HepG2 (cell line): ENCODE data around the gene SERTAD1. TPM values are rescaled to one million over a fixed set of nuclear protein-coding genes. Genes with fewer than 3 reads are reported as not detected.
A peak's percentile ranks its signal among the peaks of the same experiment; 100 is the strongest.

Experiments
- DR1 ChIP-seq: sonication (generic); formaldehyde crosslinking; IDR thresholded peaks from 2 replicates; pipeline ENCODE4 v1.8.0; 2021; ENCODE audit warnings: mild to moderate bottlenecking, missing genetic modification reagents, inconsistent platforms
- GATAD2A ChIP-seq: IDR thresholded peaks from 2 replicates; pipeline ENCODE4 v1.6.1; 2016
- HDAC2 ChIP-seq: sonication (generic); formaldehyde crosslinking; IDR thresholded peaks from 2 replicates; pipeline ENCODE4 v1.4.0; 2020; ENCODE audit warnings: missing genetic modification reagents
- PAWR ChIP-seq: sonication (generic); formaldehyde crosslinking; IDR thresholded peaks from 2 replicates; pipeline ENCODE4 v1.4.0; 2020; ENCODE audit warnings: missing genetic modification reagents, mild to moderate bottlenecking, borderline replicate concordance
- PHF21A ChIP-seq: sonication (generic); formaldehyde crosslinking; IDR thresholded peaks from 2 replicates; pipeline ENCODE4 v1.5.0; 2020; ENCODE audit warnings: mild to moderate bottlenecking, missing genetic modification reagents
- SYNCRIP ChIP-seq: fragments of 200-400 bp; formaldehyde crosslinking; IDR thresholded peaks from 2 replicates; pipeline ENCODE4 v1.6.1; 2018; ENCODE audit warnings: mild to moderate bottlenecking, low read depth, low read length; ENCODE audit not compliant: insufficient read depth
- TCF12 ChIP-seq, 2 experiments: fragments of 450-650 bp in 1 of 2; sonication (generic) in 1 of 2; formaldehyde crosslinking in 1 of 2; IDR thresholded peaks; 2 replicates each; pipeline versions ENCODE4 v1.6.1 to v1.8.0; 2017 to 2022; ENCODE audit warnings: antibody characterized with exemption in 1 of 2, mild to moderate bottlenecking in 1 of 2, missing genetic modification reagents in 1 of 2, moderate library complexity in 1 of 2
- TCF7L2 ChIP-seq: IDR thresholded peaks from 2 replicates; pipeline ENCODE4 v1.6.1; 2011; ENCODE audit warnings: mild to moderate bottlenecking, low read depth, low read length, moderate library complexity
- ZNF124 ChIP-seq: sonication (generic); formaldehyde crosslinking; IDR thresholded peaks from 2 replicates; pipeline ENCODE4 v1.4.0; 2020; ENCODE audit warnings: missing genetic modification reagents
- ZNF674 ChIP-seq: sonication (generic); formaldehyde crosslinking; IDR thresholded peaks from 2 replicates; pipeline ENCODE4 v1.5.0; 2020; ENCODE audit warnings: low read depth, mild to moderate bottlenecking, missing genetic modification reagents
- ZNF746 ChIP-seq: sonication (generic); formaldehyde crosslinking; IDR thresholded peaks from 2 replicates; pipeline ENCODE4 v1.8.0; 2022; ENCODE audit warnings: mild to moderate bottlenecking, missing genetic modification reagents
- ZNF878 ChIP-seq: sonication (generic); formaldehyde crosslinking; IDR thresholded peaks from 2 replicates; pipeline ENCODE4 v1.8.1; 2023; ENCODE audit warnings: mild to moderate bottlenecking, missing genetic modification reagents, moderate library complexity
- polyA plus RNA-seq, 8 experiments: library from polyadenylated mRNA; depleted of rRNA in 3 of 8; stranded (reverse) in 7 of 8; unstranded in 1 of 8; fragments of >200 nt; fragmentation: Illumina TruSeq in 4 of 8; extraction: Trizol in 4 of 8; gene quantifications; 2 replicates each; pipeline versions ENCODE4 v1.2.1 to v1.2.3, GENCODE V29; 2011 to 2016; ENCODE audit warnings: low read depth in 4 of 8, missing spikeins in 1 of 8, mixed read lengths in 1 of 8; ENCODE audit not compliant: insufficient read depth in 1 of 8
- total RNA-seq, 5 experiments: library from RNA; depleted of rRNA; stranded (reverse); fragments of >200 nt; fragmentation: Illumina TruSeq; extraction: Trizol; gene quantifications; 2 replicates each; pipeline ENCODE4 v1.2.3, GENCODE V29; 2016; ENCODE audit warnings: low read depth in 1 of 5
- TF ChIP-seq, protein P1 (sequence below): sonication (generic); formaldehyde crosslinking; IDR thresholded peaks from 2 replicates; pipeline ENCODE4; 2020; ENCODE audit warnings: missing genetic modification reagents, mild to moderate bottlenecking, borderline replicate concordance
- TF ChIP-seq, protein P2 (sequence below): sonication (generic); formaldehyde crosslinking; IDR thresholded peaks from 2 replicates; pipeline ENCODE4 v1.5.0; 2020; ENCODE audit warnings: mild to moderate bottlenecking, missing genetic modification reagents, moderate library complexity
- TF ChIP-seq, protein P3 (sequence below), 2 experiments: sonication (generic) in 1 of 2; formaldehyde crosslinking in 1 of 2; IDR thresholded peaks; 2 replicates each; pipeline versions ENCODE4 v1.4.0 to v1.6.1; 2018 to 2020; ENCODE audit warnings: missing genetic modification reagents in 2 of 2, borderline replicate concordance in 1 of 2, low read depth in 1 of 2, mild to moderate bottlenecking in 1 of 2, missing biosample characterization in 1 of 2
- TF ChIP-seq, protein P4 (sequence below): sonication (generic); formaldehyde crosslinking; IDR thresholded peaks from 2 replicates; pipeline ENCODE4 v1.4.0; 2020; ENCODE audit warnings: mild to moderate bottlenecking, missing genetic modification reagents, borderline replicate concordance
- TF ChIP-seq, protein P5 (sequence below): sonication (generic); formaldehyde crosslinking; IDR thresholded peaks from 2 replicates; pipeline ENCODE4 v1.8.0; 2022; ENCODE audit warnings: mild to moderate bottlenecking, missing genetic modification reagents, borderline replicate concordance

SERTAD1 gene
- total and polyA plus RNA-seq, 2 of the 13 experiments (the other 11 are each of a cell fraction or from before 2014, with no cell fraction given) = 4.3 to 4.5 TPM

DNA sequence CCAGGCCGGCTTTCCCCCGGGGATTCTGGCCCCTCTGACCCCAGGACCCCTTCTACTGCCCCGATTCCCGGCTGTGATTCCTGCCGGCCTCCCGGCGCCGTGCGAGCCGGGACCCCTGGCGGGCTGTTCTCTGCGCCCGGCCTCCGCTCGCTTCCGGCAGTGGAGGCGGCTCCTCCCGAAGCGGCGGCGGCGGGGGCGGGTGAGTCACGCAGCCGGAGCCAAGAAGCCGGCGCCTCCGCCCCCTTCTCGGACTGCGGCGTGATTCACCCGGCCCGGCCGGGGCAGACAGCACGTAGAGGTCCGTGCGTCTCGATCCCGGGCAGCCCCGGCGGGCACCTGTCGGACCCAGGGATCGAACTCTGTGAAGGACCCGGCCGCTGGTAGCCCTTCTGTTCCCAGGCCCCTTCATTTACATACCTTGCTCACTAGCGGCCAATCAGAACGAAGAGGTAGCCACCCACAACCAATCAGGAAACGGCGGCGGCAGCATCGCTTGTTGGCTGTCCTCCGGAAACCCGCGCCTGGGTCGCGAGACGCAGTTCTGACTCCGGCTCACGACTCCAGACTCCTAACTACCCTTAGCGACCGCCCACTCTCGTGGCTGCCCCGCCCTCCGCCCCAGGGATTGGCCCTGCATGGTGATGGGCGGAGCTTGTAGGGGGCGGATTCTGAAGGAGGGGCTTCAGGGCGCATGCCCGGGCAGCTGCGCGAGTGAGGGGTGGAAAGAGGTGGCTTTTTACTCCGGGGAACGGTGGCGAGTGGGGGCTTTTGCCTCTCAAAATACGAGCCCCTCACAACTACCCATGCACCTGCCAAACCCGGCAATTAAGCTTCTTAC, at the start of gene SERTAD1 (continued):
- TF ChIP-seq, protein P1, sequence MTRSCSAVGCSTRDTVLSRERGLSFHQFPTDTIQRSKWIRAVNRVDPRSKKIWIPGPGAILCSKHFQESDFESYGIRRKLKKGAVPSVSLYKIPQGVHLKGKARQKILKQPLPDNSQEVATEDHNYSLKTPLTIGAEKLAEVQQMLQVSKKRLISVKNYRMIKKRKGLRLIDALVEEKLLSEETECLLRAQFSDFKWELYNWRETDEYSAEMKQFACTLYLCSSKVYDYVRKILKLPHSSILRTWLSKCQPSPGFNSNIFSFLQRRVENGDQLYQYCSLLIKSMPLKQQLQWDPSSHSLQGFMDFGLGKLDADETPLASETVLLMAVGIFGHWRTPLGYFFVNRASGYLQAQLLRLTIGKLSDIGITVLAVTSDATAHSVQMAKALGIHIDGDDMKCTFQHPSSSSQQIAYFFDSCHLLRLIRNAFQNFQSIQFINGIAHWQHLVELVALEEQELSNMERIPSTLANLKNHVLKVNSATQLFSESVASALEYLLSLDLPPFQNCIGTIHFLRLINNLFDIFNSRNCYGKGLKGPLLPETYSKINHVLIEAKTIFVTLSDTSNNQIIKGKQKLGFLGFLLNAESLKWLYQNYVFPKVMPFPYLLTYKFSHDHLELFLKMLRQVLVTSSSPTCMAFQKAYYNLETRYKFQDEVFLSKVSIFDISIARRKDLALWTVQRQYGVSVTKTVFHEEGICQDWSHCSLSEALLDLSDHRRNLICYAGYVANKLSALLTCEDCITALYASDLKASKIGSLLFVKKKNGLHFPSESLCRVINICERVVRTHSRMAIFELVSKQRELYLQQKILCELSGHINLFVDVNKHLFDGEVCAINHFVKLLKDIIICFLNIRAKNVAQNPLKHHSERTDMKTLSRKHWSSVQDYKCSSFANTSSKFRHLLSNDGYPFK (CRISPR knock-in tag) = peak; percentile 31; the same call in 1 of the 2 replicates
- TF ChIP-seq, protein P2, sequence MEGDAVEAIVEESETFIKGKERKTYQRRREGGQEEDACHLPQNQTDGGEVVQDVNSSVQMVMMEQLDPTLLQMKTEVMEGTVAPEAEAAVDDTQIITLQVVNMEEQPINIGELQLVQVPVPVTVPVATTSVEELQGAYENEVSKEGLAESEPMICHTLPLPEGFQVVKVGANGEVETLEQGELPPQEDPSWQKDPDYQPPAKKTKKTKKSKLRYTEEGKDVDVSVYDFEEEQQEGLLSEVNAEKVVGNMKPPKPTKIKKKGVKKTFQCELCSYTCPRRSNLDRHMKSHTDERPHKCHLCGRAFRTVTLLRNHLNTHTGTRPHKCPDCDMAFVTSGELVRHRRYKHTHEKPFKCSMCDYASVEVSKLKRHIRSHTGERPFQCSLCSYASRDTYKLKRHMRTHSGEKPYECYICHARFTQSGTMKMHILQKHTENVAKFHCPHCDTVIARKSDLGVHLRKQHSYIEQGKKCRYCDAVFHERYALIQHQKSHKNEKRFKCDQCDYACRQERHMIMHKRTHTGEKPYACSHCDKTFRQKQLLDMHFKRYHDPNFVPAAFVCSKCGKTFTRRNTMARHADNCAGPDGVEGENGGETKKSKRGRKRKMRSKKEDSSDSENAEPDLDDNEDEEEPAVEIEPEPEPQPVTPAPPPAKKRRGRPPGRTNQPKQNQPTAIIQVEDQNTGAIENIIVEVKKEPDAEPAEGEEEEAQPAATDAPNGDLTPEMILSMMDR (CRISPR knock-in tag) = peak; percentile 78
- TF ChIP-seq ZNF124 (CRISPR knock-in tag) (no peak), DR1 (CRISPR knock-in tag) (peak; percentile 90), ZNF674 (peak; percentile 83; the same call in 1 of the 2 replicates), GATAD2A (0 out of 2 replicates have a peak, but pooled peaks have one; percentile 42), ZNF878 (0 out of 2 replicates have a peak, but pooled peaks have one; percentile 49), ZNF746 (peak; percentile 20; the same call in 1 of the 2 replicates), TCF7L2 (no peak), HDAC2 (CRISPR knock-in tag) (peak; percentile 11; the same call in 1 of the 2 replicates), PHF21A (CRISPR knock-in tag) (peak; percentile 84), TCF12 (IDR thresholded peaks at IDR 0.05) (no peak), TCF12 (CRISPR knock-in tag; IDR thresholded peaks at IDR 0.05) (0 out of 2 replicates have a peak, but pooled peaks have one; percentile 53), SYNCRIP (no peak), PAWR (CRISPR knock-in tag) (no peak)
- TF ChIP-seq, protein P3, sequence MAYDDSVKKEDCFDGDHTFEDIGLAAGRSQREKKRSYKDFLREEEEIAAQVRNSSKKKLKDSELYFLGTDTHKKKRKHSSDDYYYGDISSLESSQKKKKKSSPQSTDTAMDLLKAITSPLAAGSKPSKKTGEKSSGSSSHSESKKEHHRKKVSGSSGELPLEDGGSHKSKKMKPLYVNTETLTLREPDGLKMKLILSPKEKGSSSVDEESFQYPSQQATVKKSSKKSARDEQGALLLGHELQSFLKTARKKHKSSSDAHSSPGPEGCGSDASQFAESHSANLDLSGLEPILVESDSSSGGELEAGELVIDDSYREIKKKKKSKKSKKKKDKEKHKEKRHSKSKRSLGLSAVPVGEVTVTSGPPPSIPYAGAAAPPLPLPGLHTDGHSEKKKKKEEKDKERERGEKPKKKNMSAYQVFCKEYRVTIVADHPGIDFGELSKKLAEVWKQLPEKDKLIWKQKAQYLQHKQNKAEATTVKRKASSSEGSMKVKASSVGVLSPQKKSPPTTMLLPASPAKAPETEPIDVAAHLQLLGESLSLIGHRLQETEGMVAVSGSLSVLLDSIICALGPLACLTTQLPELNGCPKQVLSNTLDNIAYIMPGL (CRISPR knock-in tag; IDR thresholded peaks at IDR 0.05; ENCODE audit: borderline replicate concordance in 1 of 2, low read depth in 1 of 2) = peak; percentile 61 to 82; a peak in 3 of 4 replicates
- TF ChIP-seq, protein P4, sequence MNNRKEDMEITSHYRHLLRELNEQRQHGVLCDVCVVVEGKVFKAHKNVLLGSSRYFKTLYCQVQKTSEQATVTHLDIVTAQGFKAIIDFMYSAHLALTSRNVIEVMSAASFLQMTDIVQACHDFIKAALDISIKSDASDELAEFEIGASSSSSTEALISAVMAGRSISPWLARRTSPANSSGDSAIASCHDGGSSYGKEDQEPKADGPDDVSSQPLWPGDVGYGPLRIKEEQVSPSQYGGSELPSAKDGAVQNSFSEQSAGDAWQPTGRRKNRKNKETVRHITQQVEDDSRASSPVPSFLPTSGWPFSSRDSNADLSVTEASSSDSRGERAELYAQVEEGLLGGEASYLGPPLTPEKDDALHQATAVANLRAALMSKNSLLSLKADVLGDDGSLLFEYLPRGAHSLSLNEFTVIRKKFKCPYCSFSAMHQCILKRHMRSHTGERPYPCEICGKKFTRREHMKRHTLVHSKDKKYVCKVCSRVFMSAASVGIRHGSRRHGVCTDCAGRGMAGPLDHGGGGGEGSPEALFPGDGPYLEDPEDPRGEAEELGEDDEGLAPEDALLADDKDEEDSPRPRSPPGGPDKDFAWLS (CRISPR knock-in tag) = no peak
- TF ChIP-seq, protein P5, sequence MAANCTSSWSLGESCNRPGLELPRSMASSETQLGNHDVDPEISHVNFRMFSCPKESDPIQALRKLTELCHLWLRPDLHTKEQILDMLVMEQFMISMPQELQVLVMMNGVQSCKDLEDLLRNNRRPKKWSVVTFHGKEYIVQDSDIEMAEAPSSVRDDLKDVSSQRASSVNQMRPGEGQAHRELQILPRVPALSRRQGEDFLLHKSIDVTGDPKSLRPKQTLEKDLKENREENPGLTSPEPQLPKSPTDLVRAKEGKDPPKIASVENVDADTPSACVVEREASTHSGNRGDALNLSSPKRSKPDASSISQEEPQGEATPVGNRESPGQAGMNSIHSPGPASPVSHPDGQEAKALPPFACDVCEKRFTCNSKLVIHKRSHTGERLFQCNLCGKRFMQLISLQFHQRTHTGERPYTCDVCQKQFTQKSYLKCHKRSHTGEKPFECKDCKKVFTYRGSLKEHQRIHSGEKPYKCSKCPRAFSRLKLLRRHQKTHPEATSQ = no peak
